ENCODE results near the gene STRN3. TPM values are rescaled to one million over a fixed set of nuclear protein-coding genes. Genes with fewer than 3 reads are reported as not detected.

Gene STRN3
- total and polyA plus RNA-seq, 2 of the 8 experiments (the other 6 are each of a cell fraction or from before 2014, with no cell fraction given): 8.7 to 38.1 TPM

- Histone ChIP-seq H2BK12ac (ENCODE audit: low read depth, low read length) (no peak overlapping the region), H3K56ac (replicated peaks; ENCODE audit: insufficient read length, low read depth, low read length) (no peak overlapping the region), H2BK20ac (ENCODE audit: low read length) (no peak overlapping the region), H3K18ac (ENCODE audit: extremely low read depth, low read length) (no peak overlapping the region), H2BK120ac (replicated peaks; ENCODE audit: low read depth, low read length) (no peak overlapping the region), H4K20me1 (replicated peaks in 1 of 2; ENCODE audit: control insufficient read depth in 1 of 2, insufficient read depth in 2 of 2, low read length in 2 of 2) (no peaks in the 10 kb centered on the region), H4K91ac (replicated peaks; ENCODE audit: insufficient read length, low read length) (no peak overlapping the region), H4K8ac (ENCODE audit: extremely low read depth, insufficient read depth, low read length) (no peak overlapping the region), H3K9ac (replicated peaks in 1 of 4; ENCODE audit: extremely low read depth in 1 of 4, low read depth in 3 of 4, low read length in 3 of 4) (no peak overlapping the region), H2AFZ (ENCODE audit: low read length) (no peak overlapping the region), H3K4ac (replicated peaks; ENCODE audit: insufficient read length, low read depth, low read length) (no peak overlapping the region), H3K36me3 (ENCODE audit: control insufficient read depth in 2 of 4, insufficient read depth in 4 of 4, low read length in 3 of 4) (no peaks in the 10 kb centered on the region), H3K14ac (ENCODE audit: insufficient read length) (no peak overlapping the region), H3K9me3 (ENCODE audit: insufficient read depth in 2 of 2, low read depth in 1 of 2, low read length in 1 of 2) (no peaks in the 10 kb centered on the region), H3K27me3 (replicated peaks in 1 of 4; ENCODE audit: control insufficient read depth in 3 of 4, extremely low read depth in 1 of 4, insufficient read depth in 3 of 4, low read length in 3 of 4) (no peaks in the 10 kb centered on the region), H3K27ac (ENCODE audit: low read depth, low read length) (no peak overlapping the region), H3K23me2 (ENCODE audit: low read depth, low read length) (no peaks in the 10 kb centered on the region), H4K5ac (ENCODE audit: insufficient read length, low read depth, low read length) (no peak overlapping the region), H3K79me1 (ENCODE audit: low read depth, low read length) (no peaks in the 10 kb centered on the region), H3K4me1 (replicated peaks in 1 of 4; ENCODE audit: control insufficient read depth in 3 of 4, insufficient read depth in 4 of 4, low read length in 3 of 4) (no peaks in the 10 kb centered on the region; a peak in 1 of 7 replicates), H2BK15ac (ENCODE audit: low read length) (no peak overlapping the region), H2AK5ac (ENCODE audit: low read depth, low read length) (no peak overlapping the region), H2BK5ac (ENCODE audit: low read depth, low read length) (no peak overlapping the region), H3K79me2 (ENCODE audit: control insufficient read depth in 1 of 2, insufficient read depth in 2 of 2, low read length in 2 of 2) (no peaks in the 10 kb centered on the region), H3K23ac (ENCODE audit: insufficient read length) (no peak overlapping the region), H3K4me2 (ENCODE audit: insufficient read depth in 1 of 2, low read depth in 2 of 2, low read length in 2 of 2) (no peak overlapping the region), H3K4me3 (ENCODE audit: extremely low read depth in 1 of 4, insufficient read depth in 2 of 4, low read depth in 3 of 4, low read length in 4 of 4) (no peak overlapping the region)
- POLR2A ChIA-PET (ENCODE audit: partially characterized antibody): no interaction called here
- no peak for FAIRE-seq
- TF ChIP-seq E2F6 (IDR thresholded peaks at IDR 0.05) (no peak), RAD21 (IDR thresholded peaks at IDR 0.05 in 1 of 2, conservative IDR thresholded peaks at IDR 0.05 in 1 of 2; ENCODE audit: low read depth in 2 of 2, low read length in 2 of 2) (no peak)
- TF ChIP-seq, protein P1, sequence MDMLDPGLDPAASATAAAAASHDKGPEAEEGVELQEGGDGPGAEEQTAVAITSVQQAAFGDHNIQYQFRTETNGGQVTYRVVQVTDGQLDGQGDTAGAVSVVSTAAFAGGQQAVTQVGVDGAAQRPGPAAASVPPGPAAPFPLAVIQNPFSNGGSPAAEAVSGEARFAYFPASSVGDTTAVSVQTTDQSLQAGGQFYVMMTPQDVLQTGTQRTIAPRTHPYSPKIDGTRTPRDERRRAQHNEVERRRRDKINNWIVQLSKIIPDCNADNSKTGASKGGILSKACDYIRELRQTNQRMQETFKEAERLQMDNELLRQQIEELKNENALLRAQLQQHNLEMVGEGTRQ (IDR thresholded peaks at IDR 0.05; ENCODE audit: low read length): no peak
- WGBS, 2 experiments (ENCODE audit: extremely low coverage in 1 of 2, insufficient coverage in 1 of 2, insufficient read length in 1 of 2, insufficient replicate concordance in 2 of 2, low coverage in 1 of 2, low lambda C conversion rate in 2 of 2, missing lambda C conversion rate in 1 of 2): 90% methylated on average over 1 of the region's 1 CpG; no CpG with 5 or more reads in 1 of the 2 experiments
- CTCF ChIA-PET (ENCODE audit: partially characterized antibody): interaction anchor here (1.2 kb wide), 1 partner anchor 251 kb away, joined by 4 read pairs; no protein-coding TSS in a partner anchor
- DNase-seq (ENCODE audit: low read depth in 1 of 2, low spot score in 2 of 2): no peak
These were observed 176.2 kb downstream of the STRN3 start for GRCh38 chr14:30849983-30850382.

Data from H1 (cell line).